ENCODE data around the gene HLA-DQB2. TPM values are rescaled to one million over a fixed set of nuclear protein-coding genes. Genes with fewer than 3 reads are reported as not detected.
A peak's percentile ranks its signal among the peaks of the same experiment; 100 is the strongest.

HLA-DQB2 gene
- total and polyA plus RNA-seq, 9 of the 15 experiments (the other 6 are each of a cell fraction or from before 2014, with no cell fraction given) = not detected

GRCh38 chr6:32785781-32786533, 22.6 kb upstream of the HLA-DQB2 start (continued):
- TF ChIP-seq NCOA2 (IDR thresholded peaks at IDR 0.05; ENCODE audit: partially characterized antibody in 2 of 2) = peak in 1 of 2 experiments; percentile 87
- TF ChIP-seq ERF (CRISPR knock-in tag; IDR thresholded peaks at IDR 0.05) = no peak
- no peak for TF ChIP-seq NFE2L1 (tag; IDR thresholded peaks at IDR 0.05; ENCODE audit: borderline replicate concordance, low read depth)
- TF ChIP-seq PBX2 (CRISPR knock-in tag; IDR thresholded peaks at IDR 0.05; ENCODE audit: low read depth) = no peak
- TF ChIP-seq PBX2 (tag; conservative IDR thresholded peaks at IDR 0.05; ENCODE audit: low read depth) = no peak
- no peak for TF ChIP-seq PHB (CRISPR knock-in tag; IDR thresholded peaks at IDR 0.05)
- TF ChIP-seq XRCC5 (IDR thresholded peaks at IDR 0.05; ENCODE audit: low read depth, low read length) = no peak
- no peak for TF ChIP-seq KLF16 (IDR thresholded peaks at IDR 0.05)
- no peak for TF ChIP-seq HDAC2 (IDR thresholded peaks at IDR 0.05)
- no peak for TF ChIP-seq THRB (CRISPR knock-in tag; conservative IDR thresholded peaks at IDR 0.05)
- no peak for TF ChIP-seq GABPA (tag; conservative IDR thresholded peaks at IDR 0.05; ENCODE audit: low read depth)
- no peak for TF ChIP-seq GMEB1 (CRISPR knock-in tag; IDR thresholded peaks at IDR 0.05)
- no peak for TF ChIP-seq SREBF1 (IDR thresholded peaks at IDR 0.05; ENCODE audit: borderline replicate concordance, low read depth, low read length)
- no peak for TF ChIP-seq NR3C1 (CRISPR knock-in tag; IDR thresholded peaks at IDR 0.05)
- TF ChIP-seq ILF3 (IDR thresholded peaks at IDR 0.05; ENCODE audit: borderline replicate concordance) = no peak
- no peak for TF ChIP-seq HMG20A (CRISPR knock-in tag; conservative IDR thresholded peaks at IDR 0.05)
- TF ChIP-seq TEAD2 (tag; IDR thresholded peaks at IDR 0.05) = no peak
- no peak for TF ChIP-seq POLR2AphosphoS2 (IDR thresholded peaks at IDR 0.05; ENCODE audit: low read length)
- TF ChIP-seq DIDO1 (tag; IDR thresholded peaks at IDR 0.05; ENCODE audit: low read depth) = no peak
- TF ChIP-seq ZSCAN32 (CRISPR knock-in tag; IDR thresholded peaks at IDR 0.05) = peak; percentile 77
